A549 treated with CpdA at 1 μM for 4 hours (cell line): Measurements from ENCODE around the gene C3orf38. TPM values are rescaled to one million over a fixed set of nuclear protein-coding genes. Genes with fewer than 3 reads are reported as not detected.

Experiments
- total RNA-seq: library from RNA; stranded (reverse); fragments of 200-300 nt; extraction: Qiagen RNA extraction; gene quantifications from 5 replicates; pipeline ENCODE4 v1.2.3, GENCODE V29; 2022; ENCODE audit warnings: low read depth

C3orf38 gene
- 16.8 to 22.3 TPM (median 17.6 TPM) in 5 replicates for total RNA-seq

GRCh38 chr3:88149509-88150362 is at the start of gene C3orf38:
Gene C3orf38 (plus strand): TSS chr3:88149959. CDS start chr3:88150053, 94 bp downstream.

Other genes starting within 250 kb of the C3orf38 start
- 34.7 to 41.5 TPM (median 38.7 TPM) in 5 replicates for gene CGGBP1, start 91.0 kb upstream of the C3orf38 start, total RNA-seq
- gene ZNF654, start 90.7 kb upstream of the C3orf38 start, total RNA-seq, result 3.1 to 4.7 TPM (median 3.4 TPM) in 5 replicates